H54 (cell line): ENCODE data around the gene PABPC1L.
A peak's percentile ranks its signal among the peaks of the same experiment; 100 is the strongest.

Source experiments
- DNase-seq: peaks from one replicate; pipeline ENCODE4 v3.0.0; 2011; ENCODE audit warnings: low spot score, mixed read lengths; ENCODE audit not compliant: insufficient read length
- FAIRE-seq: peaks from 3 replicates; lab custom pipeline; 2011; peaks lifted over from hg19 to GRCh38; lab: Jason Lieb, UNC
- POLR2A ChIP-seq: IDR thresholded peaks from 2 replicates; pipeline ENCODE4 v1.6.1; 2011; ENCODE audit warnings: low read depth, mild to moderate bottlenecking, low read length

The PABPC1L gene

GRCh38 chr20:44886828-44887227 lies 23.0 kb upstream of the PABPC1L start:
- TF ChIP-seq POLR2A: no peak
- DNase-seq (no peak), FAIRE-seq (no peak)

DNA sequence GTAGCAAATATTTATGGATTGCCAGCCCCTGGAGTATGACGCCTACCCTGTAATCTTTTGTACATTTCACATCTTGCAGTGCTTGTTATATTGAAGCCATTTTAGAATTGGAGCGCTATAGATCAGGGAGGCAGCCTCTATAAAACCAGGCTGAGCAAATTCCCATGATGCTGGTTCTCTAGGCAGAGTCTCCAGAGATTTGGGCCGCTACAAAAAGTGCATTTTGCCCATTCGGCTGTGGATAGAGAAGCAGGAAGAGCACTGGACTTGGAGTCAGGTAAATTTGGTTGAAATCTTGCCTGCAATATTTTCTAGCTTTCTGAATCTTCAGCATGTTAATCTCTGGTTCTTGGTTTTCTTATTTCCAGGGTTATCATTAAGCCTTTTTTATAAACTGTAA lies 22.4 kb upstream of the PABPC1L start:
- FAIRE-seq (no peak), DNase-seq (no peak)
- no peak for TF ChIP-seq POLR2A

GRCh38 chr20:44888226-44889103 lies 21.4 kb upstream of the PABPC1L start:
- no peak for FAIRE-seq
- TF ChIP-seq POLR2A: no peak
- no peak for DNase-seq

DNA sequence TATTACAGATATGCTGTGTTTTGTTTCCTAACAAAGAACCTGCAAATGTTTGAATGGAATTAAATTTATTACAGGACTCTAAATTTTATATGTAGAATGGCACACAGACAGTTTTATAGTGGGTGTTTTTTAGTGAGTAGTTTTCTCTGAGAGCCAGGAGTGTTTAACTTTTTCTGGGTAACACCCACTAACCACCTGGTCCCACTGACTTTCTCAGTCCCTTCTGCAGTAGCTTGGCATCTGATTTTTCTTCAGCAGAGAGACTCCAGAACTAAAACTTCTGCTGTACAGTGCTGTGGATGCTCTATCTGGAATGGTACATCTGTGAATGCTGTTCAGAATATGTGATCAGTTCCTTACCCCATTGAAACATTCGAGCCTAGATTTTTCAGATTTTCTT lies 18.0 kb upstream of the PABPC1L start:
- DNase-seq (no peak), FAIRE-seq (peak; percentile 6)
- no peak for TF ChIP-seq POLR2A

GRCh38 chr20:44894959-44895358 lies 14.9 kb upstream of the PABPC1L start:
- DNase-seq: no peak
- no peak for FAIRE-seq
- no peak for TF ChIP-seq POLR2A

DNA sequence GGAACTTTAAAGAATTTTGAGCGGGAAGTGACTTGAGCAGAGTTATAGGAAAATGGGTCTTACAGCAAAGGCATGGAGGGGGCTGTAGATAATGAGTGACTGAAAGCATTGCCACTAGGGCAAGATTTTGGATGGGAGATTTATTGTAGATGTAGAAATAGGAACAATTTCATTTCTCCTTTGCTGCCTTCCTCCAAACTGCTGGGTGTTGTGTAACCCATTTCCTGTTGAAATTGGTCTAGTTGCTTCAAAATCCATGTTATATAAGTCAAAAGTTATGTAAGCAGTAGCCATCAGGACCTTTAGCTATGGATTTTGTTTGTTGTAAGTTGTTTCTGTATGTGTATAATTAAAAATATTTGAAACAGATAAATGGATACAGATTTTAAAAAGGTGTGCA lies 13.3 kb upstream of the PABPC1L start:
- no peak for TF ChIP-seq POLR2A
- DNase-seq: no peak
- FAIRE-seq: no peak

DNA sequence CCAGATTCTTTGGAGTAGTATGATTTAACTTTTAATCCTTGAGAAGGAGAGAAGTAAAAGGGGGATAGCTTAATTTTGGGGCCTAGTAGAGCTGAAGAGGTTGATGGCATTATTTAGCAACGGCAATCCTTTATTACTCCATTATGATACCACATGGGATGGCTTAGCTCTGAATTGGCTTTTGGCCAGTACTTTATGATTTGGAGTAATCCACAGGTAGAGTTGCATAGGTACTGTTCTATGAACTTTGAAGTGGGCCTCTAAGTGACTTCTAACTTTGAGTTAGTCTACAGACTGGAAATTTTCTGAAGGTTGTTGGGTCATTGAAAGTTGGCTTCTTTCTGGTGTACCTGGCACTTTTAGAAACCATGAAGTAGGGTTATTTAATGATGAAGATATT lies 12.7 kb upstream of the PABPC1L start:
- FAIRE-seq: no peak
- DNase-seq: no peak
- TF ChIP-seq POLR2A: no peak

- no peak for TF ChIP-seq POLR2A
- FAIRE-seq (no peak), DNase-seq (no peak)
Observed at GRCh38 chr20:44900231-44900854, 9.5 kb upstream of the PABPC1L start.

- FAIRE-seq (peak; percentile 78), DNase-seq (peak; percentile 47)
- no peak for TF ChIP-seq POLR2A
Observed at GRCh38 chr20:44901974-44902373, 7.9 kb upstream of the PABPC1L start.

DNA sequence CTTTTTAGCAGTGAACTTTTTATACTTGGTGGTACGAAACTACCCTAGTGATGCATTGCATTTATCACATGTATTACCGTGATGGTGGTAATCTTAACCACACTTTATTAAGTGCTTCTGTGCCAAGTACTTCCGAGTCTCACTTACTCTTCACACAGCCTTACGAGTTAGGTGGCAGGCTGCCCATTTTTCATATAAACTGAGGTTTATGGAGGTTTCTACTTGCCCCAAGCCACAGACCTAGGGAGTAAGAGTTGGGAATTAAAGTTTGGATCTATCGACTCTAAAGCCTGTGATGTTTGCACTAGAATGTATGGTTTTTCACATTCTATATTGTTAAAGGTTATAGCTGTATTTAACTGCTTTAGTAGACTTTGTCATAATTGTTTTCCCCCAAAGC lies 5.5 kb upstream of the PABPC1L start:
- no peak for TF ChIP-seq POLR2A
- FAIRE-seq (no peak), DNase-seq (no peak)

GRCh38 chr20:44908987-44909871 lies 631 bp upstream of the PABPC1L start:
- TF ChIP-seq POLR2A: no peak
- no peak for DNase-seq
- FAIRE-seq: no peak

- TF ChIP-seq POLR2A: no peak
- no peak for FAIRE-seq
Observed at GRCh38 chr20:44910690-44911262, 916 bp downstream of the PABPC1L start.

DNA sequence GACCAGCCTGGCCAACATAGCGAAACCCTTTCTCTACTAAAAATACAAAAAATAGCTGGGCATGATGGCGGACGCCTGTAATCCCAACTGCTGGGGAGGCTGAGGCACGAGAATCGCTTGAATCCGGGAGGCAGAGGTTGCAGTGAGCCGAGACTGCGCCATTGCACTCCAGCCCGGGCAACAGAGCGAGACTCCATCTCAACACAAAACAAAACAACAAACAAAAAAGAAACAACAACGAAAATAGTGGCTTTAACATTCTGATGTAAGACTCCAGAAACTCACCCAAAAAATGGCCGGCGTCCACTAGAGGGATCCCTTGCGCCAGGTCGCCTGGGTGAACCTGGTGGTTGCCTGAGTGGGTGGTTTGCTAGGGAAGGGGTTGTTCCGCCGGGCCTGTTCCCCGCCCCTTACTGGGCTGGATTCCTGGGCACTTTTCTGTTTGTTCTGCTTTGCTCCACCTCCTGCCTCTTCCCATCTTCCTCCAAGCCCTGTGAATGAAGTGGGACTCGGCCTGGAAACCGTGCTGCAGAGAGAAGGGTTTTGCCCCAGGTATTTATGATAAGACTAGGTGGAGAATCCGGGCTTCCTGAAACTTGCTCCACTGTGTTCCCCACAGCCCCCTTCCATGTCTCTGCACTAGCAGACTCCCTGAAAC lies 1.5 kb downstream of the PABPC1L start:
- FAIRE-seq (no peak), DNase-seq (no peak)
- TF ChIP-seq POLR2A: no peak

More at GRCh38 chr20:44910690-44911262, 916 bp downstream of the PABPC1L start:
- no peak for DNase-seq

- TF ChIP-seq POLR2A: no peak
- DNase-seq (no peak), FAIRE-seq (no peak)
Observed at GRCh38 chr20:44912189-44912588, 2.3 kb downstream of the PABPC1L start.
